Fibroblast of lung (primary cell): ENCODE data around the gene OCIAD1. TPM values are rescaled to one million over a fixed set of nuclear protein-coding genes. Genes with fewer than 3 reads are reported as not detected.

Experiments
- DNase-seq, 2 donors: peaks; one replicate each; pipeline versions ENCODE4 v3.0.0 to v3.0.0-alpha.2; 2010; ENCODE audit warnings: low read depth in 2 of 2
- H2AFZ ChIP-seq: 2 replicates; pipeline ENCODE4 v1.5.1; 2012; ENCODE audit warnings: low read length, control low read depth, inconsistent platforms
- H3K27ac ChIP-seq: 2 replicates; pipeline ENCODE4 v1.5.1; 2011; ENCODE audit warnings: low read length, control low read depth; ENCODE audit not compliant: insufficient read depth
- H3K27me3 ChIP-seq: 2 replicates; pipeline ENCODE4 v1.5.1; 2011; ENCODE audit warnings: mild to moderate bottlenecking, low read length; ENCODE audit not compliant: control insufficient read depth, insufficient read depth
- H3K36me3 ChIP-seq: 2 replicates; pipeline ENCODE4 v1.5.1; 2011; ENCODE audit warnings: low read length; ENCODE audit not compliant: control insufficient read depth, insufficient read depth
- H3K4me1 ChIP-seq: 2 replicates; pipeline ENCODE4 v1.5.1; 2011; ENCODE audit warnings: low read length; ENCODE audit not compliant: control insufficient read depth, insufficient read depth; ENCODE audit errors: extremely low read depth
- H3K4me2 ChIP-seq: 2 replicates; pipeline ENCODE4 v1.5.1; 2011; ENCODE audit warnings: low read length, control low read depth; ENCODE audit not compliant: insufficient read depth; ENCODE audit errors: extremely low read depth
- H3K4me3 ChIP-seq, 4 experiments: fragments of 200-600 bp in 1 of 4; sonication (generic) in 1 of 4; replicated peaks in 1 of 4; 2 replicates each; pipeline ENCODE4 v1.5.1; 2011 to 2016; ENCODE audit warnings: low read length in 4 of 4, low read depth in 3 of 4, mild to moderate bottlenecking in 3 of 4, control low read depth in 2 of 4, inconsistent platforms in 1 of 4, mixed read lengths in 1 of 4; ENCODE audit not compliant: insufficient read depth in 1 of 4; ENCODE audit errors: control extremely low read depth in 1 of 4
- H3K79me2 ChIP-seq: 2 replicates; pipeline ENCODE4 v1.5.1; 2012; ENCODE audit warnings: mild to moderate bottlenecking, low read length, inconsistent platforms; ENCODE audit not compliant: control insufficient read depth, insufficient read depth
- H3K9ac ChIP-seq: 2 replicates; pipeline ENCODE4 v1.5.1; 2011; ENCODE audit warnings: mild to moderate bottlenecking, low read length, control low read depth; ENCODE audit not compliant: insufficient read depth
- H3K9me3 ChIP-seq: 2 replicates; pipeline ENCODE4 v1.5.1; 2012; ENCODE audit warnings: low read depth, low read length; ENCODE audit not compliant: control insufficient read depth, insufficient read depth
- H4K20me1 ChIP-seq: 2 replicates; pipeline ENCODE4 v1.5.1; 2011; ENCODE audit warnings: low read length; ENCODE audit not compliant: control insufficient read depth, insufficient read depth; ENCODE audit errors: extremely low read depth
- EZH2 ChIP-seq: IDR thresholded peaks from 2 replicates; pipeline ENCODE4 v1.5.1; 2012; ENCODE audit warnings: low read length, control low read depth, mild to moderate bottlenecking; ENCODE audit errors: missing control alignments
- polyA plus RNA-seq, 2 donors: library from polyadenylated mRNA; depleted of rRNA in 1 of 2; stranded (reverse) in 1 of 2; unstranded in 1 of 2; fragments of >200 nt; gene quantifications; 2 replicates each; pipeline ENCODE4 v1.2.1, GENCODE V29; 2011 to 2012; ENCODE audit warnings: missing spikeins in 1 of 2
- total RNA-seq: library from RNA; depleted of rRNA; stranded (reverse); fragments of >200 nt; gene quantifications from 2 replicates; pipeline ENCODE4 v1.2.1, GENCODE V29; 2014
- TF ChIP-seq, protein P1 (sequence below), 2 donors: IDR thresholded peaks in 1 of 2; conservative IDR thresholded peaks in 1 of 2; 1 replicate in 1 of 2; 2 replicates in 1 of 2; pipeline ENCODE4 v1.5.1; 2011 to 2012; ENCODE audit warnings: low read length in 2 of 2, control low read depth in 1 of 2, inconsistent platforms in 1 of 2, low read depth in 1 of 2, mild to moderate bottlenecking in 1 of 2

The OCIAD1 gene
- total and polyA plus RNA-seq, 2 donors (not counting 1 experiment from before 2014, with no cell fraction given) = 92.8 to 163 TPM

DNA sequence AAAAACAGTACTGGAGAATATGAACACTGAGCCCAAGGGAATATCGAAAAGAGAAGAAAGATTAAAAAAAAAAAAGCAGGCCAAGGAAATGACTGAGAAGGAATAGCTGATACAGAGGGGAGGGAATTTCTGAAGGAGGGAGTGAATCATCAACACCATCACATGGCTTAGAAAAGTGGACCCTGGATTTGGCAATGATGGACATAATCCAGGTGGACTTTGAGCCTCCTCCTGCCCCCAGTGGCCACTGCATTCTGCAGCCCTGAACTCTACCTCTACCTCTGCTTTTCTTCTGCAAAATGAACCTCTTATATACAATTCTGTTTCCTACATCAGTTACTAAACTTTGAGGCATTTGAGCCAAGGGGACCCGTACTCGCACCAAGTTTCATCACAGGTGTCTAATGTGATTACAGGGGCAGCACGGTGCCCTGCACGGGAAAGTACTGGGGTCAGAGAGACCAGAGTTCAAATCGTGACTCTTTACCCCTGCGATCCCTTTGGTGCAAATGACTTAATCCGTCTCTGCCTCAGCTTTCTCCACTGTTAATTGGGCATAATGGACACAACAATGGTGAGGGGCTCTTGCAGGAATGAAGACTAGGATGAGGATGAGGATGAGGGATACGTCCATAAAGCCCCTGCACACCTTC, 74.6 kb downstream of the OCIAD1 start:
- Histone ChIP-seq H3K79me2 (no peaks in the 10 kb centered on the region), H3K9ac (no peak overlapping the region), H3K4me3 (peak overlapping the region; percentile 25 to 58 (median 48)), H3K9me3 (no peaks in the 10 kb centered on the region), H3K27me3 (no peaks in the 10 kb centered on the region), H2AFZ (no peak overlapping the region), H3K4me1 (peaks cover 6% of the 10 kb centered on the region), H4K20me1 (no peaks in the 10 kb centered on the region), H3K36me3 (no peaks in the 10 kb centered on the region), H3K27ac (no peak overlapping the region), H3K4me2 (peak overlapping the region; percentile 79)
- TF ChIP-seq, protein P1, sequence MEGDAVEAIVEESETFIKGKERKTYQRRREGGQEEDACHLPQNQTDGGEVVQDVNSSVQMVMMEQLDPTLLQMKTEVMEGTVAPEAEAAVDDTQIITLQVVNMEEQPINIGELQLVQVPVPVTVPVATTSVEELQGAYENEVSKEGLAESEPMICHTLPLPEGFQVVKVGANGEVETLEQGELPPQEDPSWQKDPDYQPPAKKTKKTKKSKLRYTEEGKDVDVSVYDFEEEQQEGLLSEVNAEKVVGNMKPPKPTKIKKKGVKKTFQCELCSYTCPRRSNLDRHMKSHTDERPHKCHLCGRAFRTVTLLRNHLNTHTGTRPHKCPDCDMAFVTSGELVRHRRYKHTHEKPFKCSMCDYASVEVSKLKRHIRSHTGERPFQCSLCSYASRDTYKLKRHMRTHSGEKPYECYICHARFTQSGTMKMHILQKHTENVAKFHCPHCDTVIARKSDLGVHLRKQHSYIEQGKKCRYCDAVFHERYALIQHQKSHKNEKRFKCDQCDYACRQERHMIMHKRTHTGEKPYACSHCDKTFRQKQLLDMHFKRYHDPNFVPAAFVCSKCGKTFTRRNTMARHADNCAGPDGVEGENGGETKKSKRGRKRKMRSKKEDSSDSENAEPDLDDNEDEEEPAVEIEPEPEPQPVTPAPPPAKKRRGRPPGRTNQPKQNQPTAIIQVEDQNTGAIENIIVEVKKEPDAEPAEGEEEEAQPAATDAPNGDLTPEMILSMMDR (conservative IDR thresholded peaks at IDR 0.05 in 1 of 2, IDR thresholded peaks at IDR 0.05 in 1 of 2; ENCODE audit: low read depth in 1 of 2, low read length in 2 of 2) = peak in 1 of 2 donors; percentile 23
- TF ChIP-seq EZH2 = no peak
- DNase-seq = peak; percentile 43 to 77

GRCh38 chr4:48906206-48907173, 75.6 kb downstream of the OCIAD1 start, which contains the start of gene OCIAD2:
TSS of gene OCIAD2 (minus strand) at chr4:48906774. CDS start at chr4:48904549, 2,225 bp downstream.
- H3K36me3 ChIP-seq = no peaks in the 10 kb centered on the region
- H3K4me1 ChIP-seq = peaks cover 6% of the 10 kb centered on the region
- TF ChIP-seq, protein P1 (conservative IDR thresholded peaks at IDR 0.05 in 1 of 2, IDR thresholded peaks at IDR 0.05 in 1 of 2; ENCODE audit: low read depth in 1 of 2, low read length in 2 of 2) = no peak
- no peak for TF ChIP-seq EZH2
- DNase-seq = peak; percentile 39 to 70
- H3K27ac ChIP-seq = no peak within 1 kb of the TSS
- H3K9ac ChIP-seq = peak within 1 kb of the TSS; percentile 39
- H3K79me2 ChIP-seq = no peaks in the 10 kb centered on the region
- H2AFZ ChIP-seq = peak within 1 kb of the TSS; percentile 87
- no peaks in the 10 kb centered on the region for H3K9me3 ChIP-seq
- H3K4me3 ChIP-seq = peak within 1 kb of the TSS; percentile 34 to 58 (median 48)
- H4K20me1 ChIP-seq = no peaks in the 10 kb centered on the region
- H3K4me2 ChIP-seq = peak within 1 kb of the TSS; percentile 79
- H3K27me3 ChIP-seq = no peaks in the 10 kb centered on the region
